NB4 (cell line): Measurements from ENCODE around the gene KRT16.

Source experiments
- DNase-seq: peaks from one replicate; pipeline ENCODE4 v3.0.0; 2010; ENCODE audit warnings: low read depth
- H3K4me3 ChIP-seq: one replicate; pipeline ENCODE4 v1.5.1; 2011; ENCODE audit warnings: mild to moderate bottlenecking, low read depth, low read length, moderate library complexity
- MYC ChIP-seq: IDR thresholded peaks from 2 replicates; pipeline ENCODE4 v1.6.1; 2011; ENCODE audit warnings: low read depth, low read length
- POLR2A ChIP-seq: IDR thresholded peaks from 2 replicates; pipeline ENCODE4 v1.6.1; 2011; ENCODE audit warnings: mild to moderate bottlenecking; ENCODE audit not compliant: insufficient read length; ENCODE audit errors: extremely low read depth
- TF ChIP-seq, protein P1 (sequence below): IDR thresholded peaks from one replicate; pipeline ENCODE4 v1.5.1; 2012; ENCODE audit warnings: low read depth, low read length
- TF ChIP-seq, protein P2 (sequence below): IDR thresholded peaks from 2 replicates; pipeline ENCODE4 v1.6.1; 2011; ENCODE audit warnings: low read depth, low read length

The KRT16 gene

DNA sequence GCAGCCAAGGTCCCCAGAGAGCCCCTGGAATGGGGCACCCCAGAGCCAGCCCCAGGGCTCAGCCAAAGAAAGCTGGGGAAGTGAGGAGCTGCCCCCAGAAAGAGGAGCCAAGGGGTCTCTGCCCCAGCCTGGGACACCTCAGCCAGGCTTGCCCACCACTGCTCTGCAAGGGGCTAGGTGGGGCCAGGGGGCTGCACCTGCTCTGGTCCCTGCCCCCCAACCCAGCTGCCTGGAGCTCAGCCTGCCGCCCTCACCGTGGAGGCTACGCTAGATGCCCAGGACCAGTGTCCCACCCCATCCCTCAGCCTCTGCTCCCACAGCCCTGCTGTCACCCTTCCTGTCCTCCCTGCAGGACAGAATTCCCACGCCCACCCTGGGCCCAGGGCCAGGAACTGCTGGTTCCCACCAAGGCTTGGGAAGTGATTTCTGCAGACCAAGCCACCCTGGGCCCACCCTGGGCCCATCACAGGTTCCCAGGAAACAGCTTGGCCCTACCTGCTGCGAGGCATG, 39.9 kb upstream of the KRT16 start:
- no peak for DNase-seq
- H3K4me3 ChIP-seq = no peak overlapping the region
- no peak for TF ChIP-seq POLR2A
- TF ChIP-seq, protein P1, sequence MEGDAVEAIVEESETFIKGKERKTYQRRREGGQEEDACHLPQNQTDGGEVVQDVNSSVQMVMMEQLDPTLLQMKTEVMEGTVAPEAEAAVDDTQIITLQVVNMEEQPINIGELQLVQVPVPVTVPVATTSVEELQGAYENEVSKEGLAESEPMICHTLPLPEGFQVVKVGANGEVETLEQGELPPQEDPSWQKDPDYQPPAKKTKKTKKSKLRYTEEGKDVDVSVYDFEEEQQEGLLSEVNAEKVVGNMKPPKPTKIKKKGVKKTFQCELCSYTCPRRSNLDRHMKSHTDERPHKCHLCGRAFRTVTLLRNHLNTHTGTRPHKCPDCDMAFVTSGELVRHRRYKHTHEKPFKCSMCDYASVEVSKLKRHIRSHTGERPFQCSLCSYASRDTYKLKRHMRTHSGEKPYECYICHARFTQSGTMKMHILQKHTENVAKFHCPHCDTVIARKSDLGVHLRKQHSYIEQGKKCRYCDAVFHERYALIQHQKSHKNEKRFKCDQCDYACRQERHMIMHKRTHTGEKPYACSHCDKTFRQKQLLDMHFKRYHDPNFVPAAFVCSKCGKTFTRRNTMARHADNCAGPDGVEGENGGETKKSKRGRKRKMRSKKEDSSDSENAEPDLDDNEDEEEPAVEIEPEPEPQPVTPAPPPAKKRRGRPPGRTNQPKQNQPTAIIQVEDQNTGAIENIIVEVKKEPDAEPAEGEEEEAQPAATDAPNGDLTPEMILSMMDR = no peak
- TF ChIP-seq MYC = no peak
- TF ChIP-seq, protein P2, sequence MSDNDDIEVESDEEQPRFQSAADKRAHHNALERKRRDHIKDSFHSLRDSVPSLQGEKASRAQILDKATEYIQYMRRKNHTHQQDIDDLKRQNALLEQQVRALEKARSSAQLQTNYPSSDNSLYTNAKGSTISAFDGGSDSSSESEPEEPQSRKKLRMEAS = no peak

DNA sequence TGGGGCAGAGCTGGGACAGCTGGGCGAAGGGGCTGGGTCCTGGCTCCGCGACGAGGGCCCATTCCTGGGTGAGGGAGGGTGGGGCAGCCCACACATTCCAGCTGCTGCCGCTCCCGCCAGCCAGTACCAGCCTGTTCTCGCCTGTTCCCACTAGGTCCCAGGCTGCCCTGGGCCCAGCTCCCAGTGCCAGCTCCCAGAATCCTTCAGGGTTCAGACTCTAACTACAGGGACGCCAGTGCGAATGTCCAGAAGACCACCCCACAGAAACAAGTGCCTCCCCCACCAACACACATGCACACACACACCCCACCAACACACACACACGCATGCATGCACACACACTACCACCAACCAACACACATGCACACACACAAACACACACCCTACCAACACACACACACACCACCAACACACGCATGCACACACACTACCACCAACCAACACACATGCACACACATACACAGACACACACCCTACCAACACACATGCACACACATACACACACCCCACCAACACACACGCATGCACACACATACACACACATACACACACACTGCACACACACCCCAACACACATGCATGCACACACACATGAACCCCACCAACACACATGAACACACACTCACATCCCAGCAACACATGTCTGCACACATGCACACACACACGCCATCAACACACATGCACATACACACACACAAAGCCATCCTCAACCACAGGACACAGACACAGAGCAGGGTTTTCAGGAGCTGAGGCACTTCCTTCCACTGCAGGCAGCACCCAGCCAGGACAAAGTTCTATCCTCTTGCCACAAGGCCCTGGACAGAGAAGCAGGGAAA, 39.3 kb upstream of the KRT16 start:
- TF ChIP-seq, protein P1 = no peak
- TF ChIP-seq POLR2A (no peak), MYC (no peak)
- TF ChIP-seq, protein P2 = no peak
- no peak for DNase-seq
- H3K4me3 ChIP-seq = no peak overlapping the region

DNA sequence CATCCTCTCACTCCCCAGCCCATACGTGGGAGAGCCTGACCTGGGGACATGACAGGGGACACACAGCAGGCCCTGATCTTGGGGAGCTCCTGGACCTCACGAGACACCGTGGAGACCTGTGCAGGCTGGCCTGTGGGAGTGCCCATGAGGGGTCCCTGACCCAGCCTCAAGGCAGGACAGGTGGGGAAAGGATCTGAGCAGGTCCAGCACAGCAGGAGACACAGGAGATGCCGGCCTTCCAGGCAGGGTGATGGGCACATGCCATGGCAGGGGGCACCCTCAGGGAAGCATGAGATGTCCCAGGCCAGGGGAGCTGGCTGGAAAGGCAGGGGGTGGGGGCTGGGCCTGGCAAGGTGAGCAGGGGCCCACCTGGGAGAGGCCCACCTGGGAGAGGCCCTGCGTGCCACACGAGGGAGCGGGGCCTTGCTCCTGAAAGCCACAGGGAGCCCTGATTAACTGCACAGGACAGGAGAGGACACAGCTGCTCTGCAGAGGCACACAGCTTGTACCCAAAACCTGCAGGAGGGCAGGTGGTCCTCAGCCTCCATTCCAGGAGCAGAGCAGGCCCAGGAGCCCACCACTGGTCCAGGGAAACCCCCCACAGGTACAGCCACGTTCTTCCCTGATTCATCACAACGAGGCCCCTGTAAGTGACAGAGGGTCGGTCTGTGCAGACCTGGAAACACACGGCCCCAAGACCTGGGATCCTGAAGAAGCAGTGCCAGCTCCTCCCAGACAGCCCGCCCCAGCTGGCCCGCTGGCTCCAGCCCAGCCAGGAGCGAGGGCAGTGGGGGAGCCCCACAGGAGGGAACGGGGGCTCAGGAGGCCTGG, 38.4 kb upstream of the KRT16 start:
- no peak for DNase-seq

DNA sequence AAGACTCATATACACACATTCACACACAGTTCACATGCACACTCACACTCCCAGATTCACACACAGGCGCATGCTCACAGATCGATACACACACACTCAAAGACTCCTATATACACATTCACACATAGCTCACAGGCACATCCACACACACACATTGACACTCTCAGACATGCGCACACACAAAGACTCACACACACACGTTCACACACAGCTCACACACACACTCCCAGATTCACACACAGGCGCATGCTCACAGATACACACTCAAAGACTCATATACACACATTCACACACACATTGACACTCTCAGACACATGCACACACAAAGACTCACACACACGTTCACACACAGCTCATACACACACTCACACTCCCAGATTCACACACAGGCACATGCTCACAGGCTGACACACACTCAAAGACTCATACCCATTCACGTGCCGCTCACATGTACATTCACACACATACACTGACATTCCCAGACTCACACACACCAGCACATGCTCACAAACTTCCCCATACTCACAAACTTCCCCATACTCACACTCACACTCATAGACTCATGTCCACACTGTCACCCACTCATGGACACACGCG, 37.5 kb upstream of the KRT16 start:
- no peak for DNase-seq
- TF ChIP-seq MYC = no peak
- TF ChIP-seq, protein P2 = no peak
- TF ChIP-seq, protein P1 = no peak
- TF ChIP-seq POLR2A = no peak
- no peak overlapping the region for H3K4me3 ChIP-seq

More for the DNA sequence above, 38.4 kb upstream of the KRT16 start:
- no peak for TF ChIP-seq POLR2A
- no peak for TF ChIP-seq MYC
- TF ChIP-seq, protein P1 = no peak
- TF ChIP-seq, protein P2 = no peak
- no peak overlapping the region for H3K4me3 ChIP-seq

DNA sequence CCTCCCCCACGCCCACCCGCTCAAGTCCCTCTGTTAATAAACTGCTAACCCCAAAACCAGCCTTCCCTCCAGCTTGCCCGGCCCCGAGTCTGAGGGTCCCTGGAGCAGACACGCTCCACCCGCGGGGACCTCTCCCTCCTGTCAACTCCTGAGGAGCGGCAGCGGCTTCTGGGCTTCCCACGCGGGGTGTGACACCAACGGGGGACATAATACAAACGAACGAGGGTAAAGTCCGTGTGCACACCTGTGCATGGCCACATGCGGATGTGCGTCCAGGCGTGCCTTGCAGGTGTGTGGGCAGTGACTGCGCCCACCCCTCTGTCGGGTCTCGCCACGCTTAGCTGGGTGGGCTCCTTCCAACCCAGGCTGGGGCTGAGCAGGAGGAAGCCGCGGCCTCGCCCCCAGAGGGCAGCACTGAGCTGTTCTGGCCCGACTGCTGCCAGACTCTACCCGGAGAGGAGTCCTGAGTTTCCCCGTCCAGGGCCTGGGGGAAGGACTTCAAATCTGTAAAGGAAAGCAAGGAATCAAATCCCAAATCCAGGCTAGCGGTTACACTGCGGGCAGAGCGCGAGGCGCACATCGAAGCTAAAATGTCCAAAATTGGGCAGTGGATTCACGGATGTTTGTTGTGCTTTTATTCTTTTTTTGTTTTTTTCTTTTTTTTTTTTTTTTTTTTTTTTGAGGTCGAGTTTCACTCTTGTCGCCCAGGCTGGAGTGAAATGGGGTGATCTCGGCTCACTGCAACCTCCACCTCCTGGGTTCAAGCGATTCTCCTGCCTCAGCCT, 36.0 kb upstream of the KRT16 start:
- H3K4me3 ChIP-seq = no peak overlapping the region
- DNase-seq = peak; percentile 74
- TF ChIP-seq, protein P2 = no peak
- TF ChIP-seq, protein P1 = peak; percentile 87
